H1 (cell line): ENCODE results near the gene SMAP2. TPM values are rescaled to one million over a fixed set of nuclear protein-coding genes. Genes with fewer than 3 reads are reported as not detected.

Experiments used
- CTCF ChIA-PET: fragments of 300-600 bp; sonication (Branson Sonifier 250); formaldehyde crosslinking; loops from one replicate; lab custom pipeline; 2021; ENCODE audit not compliant: partially characterized antibody; lab: Charles Lee
- POLR2A ChIA-PET: fragments of 300-600 bp; sonication (Branson Sonifier 250); formaldehyde crosslinking; loops from one replicate; lab custom pipeline; 2021; ENCODE audit warnings: inconsistent platforms; ENCODE audit not compliant: partially characterized antibody; lab: Charles Lee
- DNase-seq, 2 experiments: peaks; one replicate each; pipeline versions ENCODE4 v3.0.0 to v3.0.0-alpha.2; 2010 to 2022; ENCODE audit warnings: low spot score in 2 of 2, low read depth in 1 of 2, mixed read lengths in 1 of 2
- FAIRE-seq: peaks from 2 replicates; lab custom pipeline; 2011; peaks lifted over from hg19 to GRCh38; lab: Jason Lieb, UNC
- H2AFZ ChIP-seq: 2 replicates; pipeline ENCODE4 v1.8.1; 2012; ENCODE audit warnings: low read length, inconsistent platforms
- H2AK5ac ChIP-seq: 2 replicates; pipeline ENCODE4 v1.6.1; 2013; ENCODE audit warnings: low read depth, low read length
- H2BK120ac ChIP-seq: replicated peaks from 2 replicates; pipeline ENCODE3; 2013; ENCODE audit warnings: low read depth, low read length, inconsistent platforms
- H2BK12ac ChIP-seq: 2 replicates; pipeline ENCODE4 v1.6.1; 2013; ENCODE audit warnings: low read depth, low read length
- H2BK15ac ChIP-seq: 2 replicates; pipeline ENCODE4 v1.6.1; 2013; ENCODE audit warnings: low read length
- H2BK20ac ChIP-seq: 2 replicates; pipeline ENCODE4 v1.6.1; 2013; ENCODE audit warnings: low read length
- H2BK5ac ChIP-seq: 2 replicates; pipeline ENCODE4 v1.6.1; 2013; ENCODE audit warnings: low read depth, low read length
- H3K14ac ChIP-seq: 2 replicates; pipeline ENCODE4 v1.6.1; 2013; ENCODE audit warnings: inconsistent platforms; ENCODE audit not compliant: insufficient read length
- H3K18ac ChIP-seq: 2 replicates; pipeline ENCODE4 v1.6.1; 2013; ENCODE audit warnings: low read length; ENCODE audit errors: extremely low read depth
- H3K23ac ChIP-seq: 2 replicates; pipeline ENCODE4 v1.6.1; 2013; ENCODE audit warnings: inconsistent platforms; ENCODE audit not compliant: insufficient read length
- H3K23me2 ChIP-seq: 2 replicates; pipeline ENCODE4 v1.6.1; 2013; ENCODE audit warnings: low read depth, low read length
- H3K27ac ChIP-seq: 2 replicates; pipeline ENCODE4 v1.6.1; 2011; ENCODE audit warnings: low read depth, low read length, inconsistent platforms
- H3K27me3 ChIP-seq, 4 experiments: replicated peaks in 1 of 4; 1 replicate in 1 of 4; 2 replicates in 3 of 4; pipeline versions ENCODE4 v1.6.1 to v1.8.1; 2011 to 2013; ENCODE audit warnings: low read length in 3 of 4, mild to moderate bottlenecking in 3 of 4, inconsistent platforms in 2 of 4, mixed read lengths in 2 of 4, moderate library complexity in 1 of 4; ENCODE audit not compliant: control insufficient read depth in 3 of 4, insufficient read depth in 3 of 4; ENCODE audit errors: extremely low read depth in 1 of 4
- H3K36me3 ChIP-seq, 4 experiments: 2 replicates each; pipeline versions ENCODE4 v1.6.1 to v1.8.1; 2011 to 2013; ENCODE audit warnings: mild to moderate bottlenecking in 4 of 4, low read length in 3 of 4, moderate library complexity in 2 of 4, control low read depth in 1 of 4, inconsistent platforms in 1 of 4; ENCODE audit not compliant: insufficient read depth in 4 of 4, control insufficient read depth in 2 of 4
- H3K4ac ChIP-seq: replicated peaks from 2 replicates; pipeline ENCODE3; 2013; ENCODE audit warnings: low read length, low read depth, mixed read lengths, inconsistent platforms; ENCODE audit not compliant: insufficient read length
- H3K4me1 ChIP-seq, 4 experiments: replicated peaks in 1 of 4; 1 replicate in 1 of 4; 2 replicates in 3 of 4; pipeline versions ENCODE4 v1.6.1 to v1.8.1; 2011 to 2013; ENCODE audit warnings: low read length in 3 of 4, inconsistent platforms in 2 of 4, mixed read lengths in 1 of 4; ENCODE audit not compliant: insufficient read depth in 4 of 4, control insufficient read depth in 3 of 4
- H3K4me2 ChIP-seq, 2 experiments: 2 replicates each; pipeline versions ENCODE4 v1.6.1 to v1.8.1; 2011 to 2013; ENCODE audit warnings: low read depth in 2 of 2, low read length in 2 of 2, control low read depth in 1 of 2, inconsistent platforms in 1 of 2, mild to moderate bottlenecking in 1 of 2; ENCODE audit not compliant: insufficient read depth in 1 of 2
- H3K4me3 ChIP-seq, 4 experiments: fragments of 200-600, 300-600 bp in 1 of 4; sonication (generic), shearing (Covaris generic), sonication (Bioruptor Twin) in 1 of 4; 2 replicates each; pipeline versions ENCODE4 v1.5.1 to v1.8.1; 2011 to 2016; ENCODE audit warnings: low read length in 4 of 4, low read depth in 3 of 4, control low read depth in 2 of 4, inconsistent platforms in 2 of 4, mild to moderate bottlenecking in 2 of 4, mixed read lengths in 1 of 4, moderate library complexity in 1 of 4; ENCODE audit not compliant: insufficient read depth in 2 of 4; ENCODE audit errors: extremely low read depth in 1 of 4
- H3K56ac ChIP-seq: replicated peaks from 2 replicates; pipeline ENCODE3; 2013; ENCODE audit warnings: low read depth, mild to moderate bottlenecking, mixed read lengths, low read length, inconsistent platforms; ENCODE audit not compliant: insufficient read length
- H3K79me1 ChIP-seq: 2 replicates; pipeline ENCODE4 v1.6.1; 2013; ENCODE audit warnings: low read depth, low read length, control low read depth
- H3K79me2 ChIP-seq, 2 experiments: 2 replicates each; pipeline versions ENCODE4 v1.6.1 to v1.8.1; 2012 to 2013; ENCODE audit warnings: low read length in 2 of 2, mild to moderate bottlenecking in 2 of 2, inconsistent platforms in 1 of 2; ENCODE audit not compliant: insufficient read depth in 2 of 2, control insufficient read depth in 1 of 2
- H3K9ac ChIP-seq, 4 experiments: replicated peaks in 1 of 4; 1 replicate in 1 of 4; 2 replicates in 3 of 4; pipeline versions ENCODE4 v1.6.1 to v1.8.1; 2011 to 2013; ENCODE audit warnings: low read depth in 3 of 4, low read length in 3 of 4, control low read depth in 2 of 4, mild to moderate bottlenecking in 2 of 4, moderate library complexity in 2 of 4, inconsistent platforms in 1 of 4; ENCODE audit errors: extremely low read depth in 1 of 4
- H3K9me3 ChIP-seq, 2 experiments: 2 replicates each; pipeline versions ENCODE4 v1.6.1 to v1.8.1; 2012 to 2013; ENCODE audit warnings: mild to moderate bottlenecking in 2 of 2, moderate library complexity in 2 of 2, control low read depth in 1 of 2, inconsistent platforms in 1 of 2, low read depth in 1 of 2, low read length in 1 of 2, mixed read lengths in 1 of 2; ENCODE audit not compliant: insufficient read depth in 2 of 2
- H4K20me1 ChIP-seq, 2 experiments: replicated peaks in 1 of 2; 2 replicates each; pipeline versions ENCODE3 to v1.8.1; 2011 to 2013; ENCODE audit warnings: inconsistent platforms in 2 of 2, low read length in 2 of 2, mild to moderate bottlenecking in 1 of 2; ENCODE audit not compliant: insufficient read depth in 2 of 2, control insufficient read depth in 1 of 2
- H4K5ac ChIP-seq: 2 replicates; pipeline ENCODE4 v1.6.1; 2013; ENCODE audit warnings: low read length, low read depth, mixed read lengths, inconsistent platforms; ENCODE audit not compliant: insufficient read length
- H4K8ac ChIP-seq: 2 replicates; pipeline ENCODE4 v1.8.0; 2013; ENCODE audit warnings: mild to moderate bottlenecking, moderate library complexity, low read length, inconsistent platforms; ENCODE audit not compliant: insufficient read depth; ENCODE audit errors: extremely low read depth
- H4K91ac ChIP-seq: replicated peaks from 2 replicates; pipeline ENCODE3; 2013; ENCODE audit warnings: low read length, mixed read lengths, inconsistent platforms; ENCODE audit not compliant: insufficient read length
- BCL11A ChIP-seq, 2 experiments: IDR thresholded peaks; one replicate each; pipeline ENCODE4 v1.6.1; 2011; ENCODE audit warnings: low read depth in 2 of 2, low read length in 2 of 2, mild to moderate bottlenecking in 2 of 2
- CBX5 ChIP-seq: fragments of 300-800, 300-1000 bp; sonication (generic); IDR thresholded peaks from 2 replicates; pipeline ENCODE4 v1.7.1; 2016; ENCODE audit warnings: antibody characterized with exemption, low read length, low read depth
- EZH2 ChIP-seq: fragments of 200-600 bp; sonication (generic); IDR thresholded peaks from 2 replicates; pipeline ENCODE4 v1.7.1; 2012; ENCODE audit warnings: low read depth, mild to moderate bottlenecking, moderate library complexity, low read length, inconsistent platforms; ENCODE audit not compliant: severe bottlenecking
- HDAC2 ChIP-seq, 2 experiments: fragments of 300-600 bp in 1 of 2; sonication (generic) in 1 of 2; IDR thresholded peaks; 2 replicates each; pipeline ENCODE4 v1.6.1; 2011 to 2012; ENCODE audit warnings: low read depth in 2 of 2, low read length in 2 of 2, mild to moderate bottlenecking in 2 of 2, moderate library complexity in 2 of 2, borderline replicate concordance in 1 of 2, inconsistent platforms in 1 of 2
- JUND ChIP-seq: IDR thresholded peaks from 2 replicates; pipeline ENCODE4 v1.6.1; 2011; ENCODE audit warnings: mild to moderate bottlenecking, improper control_type of control experiment, low read length
- KDM1A ChIP-seq: fragments of 200-600, 300-600 bp; sonication (generic); IDR thresholded peaks from 2 replicates; pipeline ENCODE4 v1.7.1; 2016; ENCODE audit warnings: mild to moderate bottlenecking, low read length, borderline replicate concordance
- KDM4A ChIP-seq: IDR thresholded peaks from one replicate; pipeline ENCODE4 v1.7.1; 2012; ENCODE audit warnings: low read depth, mild to moderate bottlenecking, moderate library complexity, low read length, inconsistent platforms; ENCODE audit not compliant: severe bottlenecking
- RNF2 ChIP-seq: fragments of 200-900, 300-1000 bp; sonication (generic); IDR thresholded peaks from 2 replicates; pipeline ENCODE4 v1.7.1; 2016; ENCODE audit warnings: borderline replicate concordance, low read depth, mild to moderate bottlenecking, antibody characterized with exemption, low read length; ENCODE audit not compliant: poor library complexity, severe bottlenecking; ENCODE audit errors: missing control alignments
- SUZ12 ChIP-seq: fragments of 200-600 bp; sonication (generic); IDR thresholded peaks from 2 replicates; pipeline ENCODE4 v1.6.1; 2012; ENCODE audit warnings: mild to moderate bottlenecking, inconsistent platforms, low read length, moderate library complexity, mixed read lengths
- TAF1 ChIP-seq: IDR thresholded peaks from 2 replicates; pipeline ENCODE4 v1.6.1; 2011; ENCODE audit warnings: mild to moderate bottlenecking, low read depth, low read length
- ZNF274 ChIP-seq: IDR thresholded peaks from 2 replicates; pipeline ENCODE4 v1.7.0; 2012; ENCODE audit warnings: low read length, borderline replicate concordance; ENCODE audit errors: extremely low read depth
- WGBS, 2 experiments: shearing (Covaris generic) in 1 of 2; methylation state at CpG; one replicate each; pipeline versions ENCODE4 v1.1.6 to v1.1.7; 2013 to 2015; ENCODE audit warnings: low lambda C conversion rate in 2 of 2, mixed read lengths in 2 of 2, inconsistent platforms in 1 of 2, low coverage in 1 of 2, missing lambda C conversion rate in 1 of 2; ENCODE audit not compliant: insufficient replicate concordance in 2 of 2, insufficient coverage in 1 of 2, insufficient read length in 1 of 2; ENCODE audit errors: extremely low coverage in 1 of 2, missing lambda C conversion rate in 1 of 2; 5-methylcytosine and 5-hydroxymethylcytosine counted together
- polyA plus RNA-seq, 7 experiments: library from polyadenylated mRNA; depleted of rRNA in 3 of 7; stranded (reverse) in 5 of 7; unstranded in 2 of 7; fragments of >200 nt in 5 of 7; fragments of 200-250 nt in 2 of 7; gene quantifications; 1 replicate in 5 of 7; 2 replicates in 1 of 7; 4 replicates in 1 of 7; pipeline versions ENCODE4 v1.2.1 to v1.2.3, GENCODE V29; 2011 to 2013; ENCODE audit warnings: missing spikeins in 2 of 7, mixed read lengths in 2 of 7
- total RNA-seq: library from RNA; stranded (reverse); fragmentation: NEBNext Ultra II Directional; extraction: Animal tissue kit (Norgen Biotek cat#: 25700); gene quantifications from 2 replicates; pipeline ENCODE4 v1.2.1, GENCODE V29; 2021

The SMAP2 gene
- total and polyA plus RNA-seq, 2 of the 8 experiments (the other 6 are each of a cell fraction or from before 2014, with no cell fraction given) = 4.3 to 5.5 TPM

- Histone ChIP-seq H3K4ac (no peak overlapping the region), H3K23ac (no peak overlapping the region), H2BK12ac (no peak overlapping the region), H2BK120ac (no peak overlapping the region), H3K23me2 (no peaks in the 10 kb centered on the region), H3K36me3 (peaks cover 0 to 83% (median 33%) of the 10 kb centered on the region in 4 experiments; a peak in 6 of 8 replicates), H3K56ac (no peak overlapping the region), H3K18ac (no peak overlapping the region), H3K4me2 (no peak overlapping the region), H3K9ac (no peak overlapping the region), H3K14ac (no peak overlapping the region), H4K5ac (no peak overlapping the region), H2AFZ (no peak overlapping the region), H3K27me3 (no peaks in the 10 kb centered on the region), H3K27ac (no peak overlapping the region)
- FAIRE-seq = no peak
- ChIA-PET CTCF (no interaction called here), POLR2A (no interaction called here)
- no peak for TF ChIP-seq SUZ12
- TF ChIP-seq BCL11A (IDR thresholded peaks at IDR 0.05; ENCODE audit: low read depth in 2 of 2, low read length in 2 of 2) = no peak
- TF ChIP-seq ZNF274 = peak; percentile 99
- TF ChIP-seq EZH2 = no peak
- TF ChIP-seq CBX5 = peak; percentile 47; the same call in 1 of the 2 replicates
- TF ChIP-seq RNF2 = no peak
- no peak for TF ChIP-seq JUND
- no peak for TF ChIP-seq KDM1A
- TF ChIP-seq KDM4A = no peak
- TF ChIP-seq TAF1 = no peak
- TF ChIP-seq HDAC2 (IDR thresholded peaks at IDR 0.05; ENCODE audit: borderline replicate concordance in 1 of 2, low read depth in 2 of 2, low read length in 2 of 2) = no peak
- TF ChIP-seq, all 59 proteins: peak for 2
- no peak for DNase-seq
- Histone ChIP-seq H4K8ac (no peak overlapping the region), H2AK5ac (no peak overlapping the region), H4K20me1 (no peaks in the 10 kb centered on the region), H2BK20ac (no peak overlapping the region), H4K91ac (no peak overlapping the region), H3K79me1 (no peaks in the 10 kb centered on the region), H3K4me3 (peak overlapping the region in 1 of 4 experiments; percentile 6; a peak in 1 of 8 replicates), H3K79me2 (no peaks in the 10 kb centered on the region), H3K9me3 (peaks cover 84 to 96% of the 10 kb centered on the region in 2 experiments), H3K4me1 (no peaks in the 10 kb centered on the region), H2BK15ac (no peak overlapping the region), H2BK5ac (no peak overlapping the region)
- WGBS, 2 experiments = 90% methylated on average over 3 of the region's 3 CpGs; no CpG with 5 or more reads in 1 of the 2 experiments
Observed at GRCh38 chr1:40462956-40463590, 89.5 kb downstream of the SMAP2 start.
